ENCODE measurements around the gene UCHL5. TPM values are rescaled to one million over a fixed set of nuclear protein-coding genes. Genes with fewer than 3 reads are reported as not detected.

The UCHL5 gene, protein sequence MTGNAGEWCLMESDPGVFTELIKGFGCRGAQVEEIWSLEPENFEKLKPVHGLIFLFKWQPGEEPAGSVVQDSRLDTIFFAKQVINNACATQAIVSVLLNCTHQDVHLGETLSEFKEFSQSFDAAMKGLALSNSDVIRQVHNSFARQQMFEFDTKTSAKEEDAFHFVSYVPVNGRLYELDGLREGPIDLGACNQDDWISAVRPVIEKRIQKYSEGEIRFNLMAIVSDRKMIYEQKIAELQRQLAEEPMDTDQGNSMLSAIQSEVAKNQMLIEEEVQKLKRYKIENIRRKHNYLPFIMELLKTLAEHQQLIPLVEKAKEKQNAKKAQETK
- total RNA-seq: 20.4 TPM

DNA sequence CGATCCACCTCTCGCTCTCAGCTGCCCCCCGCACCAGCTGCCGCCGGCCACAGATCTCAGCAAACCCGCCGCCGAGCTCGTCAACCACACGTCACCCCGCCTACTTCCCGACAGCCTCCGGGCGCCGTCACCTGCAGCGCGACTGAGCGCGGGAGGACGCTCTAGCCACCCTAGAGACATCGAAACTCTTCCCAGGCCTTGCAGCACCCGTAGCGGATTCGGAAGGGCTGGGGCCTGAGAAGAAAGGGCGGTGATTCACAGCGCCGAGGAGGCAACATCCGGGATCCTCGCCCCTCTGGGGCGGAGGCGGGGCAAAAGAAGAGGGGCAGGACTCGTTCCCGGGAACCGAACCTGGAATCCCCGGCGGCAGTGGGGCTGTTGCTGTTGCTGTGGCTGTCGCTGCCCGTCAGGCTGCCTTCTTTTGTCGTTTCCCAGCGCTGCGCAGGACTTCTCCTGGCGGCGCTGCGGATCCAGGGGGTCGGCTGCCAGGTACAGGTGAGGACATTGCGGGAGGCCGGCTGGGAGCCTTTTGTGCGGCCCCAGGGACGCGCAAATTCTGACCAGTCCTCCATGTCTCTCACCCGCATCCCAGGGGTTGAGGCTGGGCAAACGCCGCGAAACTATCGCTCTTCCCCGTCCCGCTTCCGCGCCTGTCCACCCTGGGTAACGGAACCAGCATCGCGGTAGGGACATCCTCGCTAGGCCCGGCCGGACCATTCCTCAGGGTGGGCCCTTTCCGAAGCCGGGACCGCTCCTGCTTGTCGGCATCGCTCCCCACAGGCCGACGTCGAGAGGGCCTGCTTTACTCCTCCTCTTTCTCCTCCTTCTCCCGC lies at the start of gene UCHL5, which contains the start of gene RO60:
Gene UCHL5 (minus strand): TSS at position 79 of the 833 bp plus-strand sequence. CDS start 100 bp downstream, outside the sequence.
Gene RO60 (plus strand): TSS at position 331 of the 833 bp plus-strand sequence. CDS start 9,443 bp downstream, outside the sequence.
- peaks cover 0 to 3% (median 0%) of the 10 kb centered on the region in 3 donors for H3K36me3 ChIP-seq (ENCODE audit: control insufficient read depth in 3 of 3, insufficient read depth in 3 of 3, low read length in 3 of 3)
- H3K9me3 ChIP-seq (ENCODE audit: control insufficient read depth in 3 of 3, low read length in 3 of 3): no peaks in the 10 kb centered on the region
- peak within 1 kb of the TSS; percentile 97 for H3K27ac ChIP-seq (ENCODE audit: low read depth, low read length)
- peak within 1 kb of the TSS; percentile 95 to 96 (median 96) for H3K4me3 ChIP-seq (ENCODE audit: low read length in 3 of 3)
- peaks cover 14 to 31% (median 26%) of the 10 kb centered on the region in 3 donors for H3K4me1 ChIP-seq (ENCODE audit: control insufficient read depth in 3 of 3, insufficient read depth in 3 of 3, low read length in 3 of 3)
- peak within 1 kb of the TSS; percentile 97 to 99 (median 99) for H3K9ac ChIP-seq (ENCODE audit: low read depth in 1 of 3, low read length in 3 of 3)
- no peaks in the 10 kb centered on the region for H3K27me3 ChIP-seq (ENCODE audit: control insufficient read depth in 3 of 3, insufficient read depth in 3 of 3, low read length in 3 of 3)

DNA sequence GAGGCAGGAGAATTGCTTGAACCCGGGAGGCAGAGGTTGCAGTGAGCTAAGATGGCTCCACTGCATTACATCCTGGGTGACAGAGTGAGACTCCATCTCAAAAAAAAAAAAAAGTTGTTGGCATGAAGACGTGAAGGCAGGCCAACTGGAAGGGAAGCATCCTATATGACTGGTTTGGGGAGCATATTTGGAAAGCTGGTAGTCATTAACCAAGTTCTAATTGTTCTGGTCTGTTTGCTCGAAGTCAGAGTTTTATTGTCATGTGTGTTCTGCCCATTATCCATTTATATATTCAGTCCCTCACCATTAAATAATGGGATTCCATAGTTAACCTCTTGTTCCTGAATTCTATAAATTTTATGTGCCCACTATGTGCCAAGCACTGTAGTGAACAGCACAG lies 49.3 kb upstream of the UCHL5 start:
- H3K4me1 ChIP-seq (ENCODE audit: control insufficient read depth in 3 of 3, insufficient read depth in 3 of 3, low read length in 3 of 3): peaks cover 14 to 21% (median 15%) of the 10 kb centered on the region in 3 donors
- H3K4me3 ChIP-seq (ENCODE audit: low read length in 3 of 3): no peak overlapping the region
- no peaks in the 10 kb centered on the region for H3K9me3 ChIP-seq (ENCODE audit: control insufficient read depth in 3 of 3, low read length in 3 of 3)
- no peak overlapping the region for H3K9ac ChIP-seq (ENCODE audit: low read depth in 1 of 3, low read length in 3 of 3)
- H3K27me3 ChIP-seq (ENCODE audit: control insufficient read depth in 3 of 3, insufficient read depth in 3 of 3, low read length in 3 of 3): no peaks in the 10 kb centered on the region
- H3K27ac ChIP-seq (ENCODE audit: low read depth, low read length): no peak overlapping the region
- no peaks in the 10 kb centered on the region for H3K36me3 ChIP-seq (ENCODE audit: control insufficient read depth in 3 of 3, insufficient read depth in 3 of 3, low read length in 3 of 3)

DNA sequence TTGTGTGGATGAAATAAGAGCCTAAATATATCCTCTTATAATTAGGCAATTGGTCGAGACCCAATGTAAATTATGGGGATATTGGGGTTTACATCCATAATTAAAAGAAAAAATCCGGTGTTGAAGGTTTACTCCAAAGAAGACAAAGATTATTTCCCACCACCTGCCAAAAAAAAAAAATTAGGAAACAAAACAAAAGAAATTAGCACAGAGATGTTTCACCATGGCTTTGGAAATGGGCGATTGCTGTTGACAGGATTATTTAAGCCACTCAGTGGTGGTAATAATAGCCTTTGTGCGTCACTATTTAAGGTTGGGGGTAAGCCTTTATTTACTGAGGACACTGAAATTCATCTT lies 46.6 kb upstream of the UCHL5 start:
- Histone ChIP-seq H3K4me3 (ENCODE audit: low read length in 3 of 3) (peak overlapping the region; percentile 82 to 94 (median 87)), H3K27ac (ENCODE audit: low read depth, low read length) (peak overlapping the region; percentile 93), H3K36me3 (ENCODE audit: control insufficient read depth in 3 of 3, insufficient read depth in 3 of 3, low read length in 3 of 3) (no peaks in the 10 kb centered on the region)

GRCh38 chr1:193104907-193105820 lies 46.0 kb upstream of the UCHL5 start, which contains the start of gene GLRX2:
Gene GLRX2, minus strand, starts transcription at chr1:193105414. Its CDS starts 32 bp downstream, at chr1:193105382.
- peaks cover 0 to 3% (median 3%) of the 10 kb centered on the region in 3 donors for H3K36me3 ChIP-seq (ENCODE audit: control insufficient read depth in 3 of 3, insufficient read depth in 3 of 3, low read length in 3 of 3)
- H3K4me3 ChIP-seq (ENCODE audit: low read length in 3 of 3): peak within 1 kb of the TSS; percentile 82 to 98 (median 87)
- no peaks in the 10 kb centered on the region for H3K27me3 ChIP-seq (ENCODE audit: control insufficient read depth in 3 of 3, insufficient read depth in 3 of 3, low read length in 3 of 3)
- H3K9ac ChIP-seq (ENCODE audit: low read depth in 1 of 3, low read length in 3 of 3): peak within 1 kb of the TSS; percentile 87 to 92 (median 91)
- H3K27ac ChIP-seq (ENCODE audit: low read depth, low read length): peak within 1 kb of the TSS; percentile 93
- no peaks in the 10 kb centered on the region for H3K9me3 ChIP-seq (ENCODE audit: control insufficient read depth in 3 of 3, low read length in 3 of 3)
- H3K4me1 ChIP-seq (ENCODE audit: control insufficient read depth in 3 of 3, insufficient read depth in 3 of 3, low read length in 3 of 3): peaks cover 16 to 18% (median 17%) of the 10 kb centered on the region in 3 donors

More for the DNA sequence above, 46.6 kb upstream of the UCHL5 start:
- Histone ChIP-seq H3K9ac (ENCODE audit: low read depth in 1 of 3, low read length in 3 of 3) (peak overlapping the region; percentile 87 to 92 (median 89)), H3K9me3 (ENCODE audit: control insufficient read depth in 3 of 3, low read length in 3 of 3) (no peaks in the 10 kb centered on the region), H3K4me1 (ENCODE audit: control insufficient read depth in 3 of 3, insufficient read depth in 3 of 3, low read length in 3 of 3) (peaks cover 16 to 18% (median 17%) of the 10 kb centered on the region in 3 donors), H3K27me3 (ENCODE audit: control insufficient read depth in 3 of 3, insufficient read depth in 3 of 3, low read length in 3 of 3) (no peaks in the 10 kb centered on the region)

DNA sequence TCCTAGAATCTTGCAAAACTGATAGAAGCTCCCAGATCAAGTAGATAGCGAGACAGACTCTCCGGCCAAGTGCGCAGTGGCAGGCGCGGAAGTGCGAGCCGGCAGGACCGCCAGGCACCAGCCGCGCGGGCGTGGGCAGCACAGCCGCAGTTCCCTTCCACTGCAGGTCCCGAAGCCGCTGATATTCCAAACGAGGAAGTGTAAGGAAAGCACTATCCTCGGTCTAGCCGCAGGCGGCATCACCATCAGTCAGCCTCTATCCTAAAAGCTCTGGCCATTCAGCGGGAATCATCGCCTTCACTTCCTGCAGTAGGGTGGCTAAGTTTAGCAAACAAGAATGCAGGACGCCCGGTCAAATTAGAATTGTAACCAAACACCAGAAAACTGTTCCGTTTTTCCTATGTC lies 45.3 kb upstream of the UCHL5 start:
- peak overlapping the region; percentile 87 to 92 (median 91) for H3K9ac ChIP-seq (ENCODE audit: low read depth in 1 of 3, low read length in 3 of 3)
- no peaks in the 10 kb centered on the region for H3K9me3 ChIP-seq (ENCODE audit: control insufficient read depth in 3 of 3, low read length in 3 of 3)
- peak overlapping the region; percentile 82 to 98 (median 87) for H3K4me3 ChIP-seq (ENCODE audit: low read length in 3 of 3)
- no peaks in the 10 kb centered on the region for H3K27me3 ChIP-seq (ENCODE audit: control insufficient read depth in 3 of 3, insufficient read depth in 3 of 3, low read length in 3 of 3)
- peak overlapping the region; percentile 93 for H3K27ac ChIP-seq (ENCODE audit: low read depth, low read length)
- H3K4me1 ChIP-seq (ENCODE audit: control insufficient read depth in 3 of 3, insufficient read depth in 3 of 3, low read length in 3 of 3): peaks cover 16 to 18% (median 17%) of the 10 kb centered on the region in 3 donors
- peaks cover 4 to 8% (median 7%) of the 10 kb centered on the region in 3 donors for H3K36me3 ChIP-seq (ENCODE audit: control insufficient read depth in 3 of 3, insufficient read depth in 3 of 3, low read length in 3 of 3)

DNA sequence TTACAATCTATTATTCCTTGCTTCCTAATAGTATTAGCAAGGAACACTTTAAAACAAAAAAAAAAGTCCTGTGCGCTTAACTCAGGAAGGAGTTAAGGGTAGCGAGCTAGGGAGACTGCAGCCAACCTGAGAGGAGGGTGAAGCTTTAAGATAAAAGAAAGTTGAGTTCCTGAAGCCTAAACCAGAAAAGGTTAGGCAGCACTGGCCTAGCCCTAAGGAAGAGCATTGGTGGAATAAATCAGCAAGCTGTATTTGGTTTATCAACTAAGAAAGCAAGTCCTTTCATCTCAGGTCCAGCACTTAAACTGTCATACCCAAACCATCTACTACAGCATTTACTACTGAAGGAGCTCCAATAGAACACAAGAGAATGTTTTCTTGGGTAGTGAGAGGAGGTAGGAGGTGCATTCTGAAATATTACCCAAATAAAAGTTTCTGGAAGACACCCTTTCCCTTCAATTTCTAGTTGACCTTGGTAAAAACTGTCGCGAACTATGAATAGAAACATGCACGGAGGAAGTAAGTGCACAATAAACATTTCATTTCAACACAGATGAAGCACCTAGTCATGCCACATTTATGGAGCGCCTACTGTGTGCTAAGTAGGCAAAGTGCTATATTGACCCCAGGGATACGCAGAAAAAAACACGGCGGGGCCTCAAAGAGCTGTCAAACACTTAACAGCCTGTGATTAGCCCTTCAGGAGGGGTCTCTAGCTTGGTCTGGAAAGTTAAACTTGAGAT lies 44.8 kb upstream of the UCHL5 start:
- H3K27ac ChIP-seq (ENCODE audit: low read depth, low read length): peak overlapping the region; percentile 93
- H3K36me3 ChIP-seq (ENCODE audit: control insufficient read depth in 3 of 3, insufficient read depth in 3 of 3, low read length in 3 of 3): peaks cover 8 to 13% (median 11%) of the 10 kb centered on the region in 3 donors
- H3K9ac ChIP-seq (ENCODE audit: low read depth in 1 of 3, low read length in 3 of 3): peak overlapping the region; percentile 87 to 92 (median 91)
- peak overlapping the region; percentile 82 to 98 (median 87) for H3K4me3 ChIP-seq (ENCODE audit: low read length in 3 of 3)
- H3K27me3 ChIP-seq (ENCODE audit: control insufficient read depth in 3 of 3, insufficient read depth in 3 of 3, low read length in 3 of 3): no peaks in the 10 kb centered on the region
- H3K4me1 ChIP-seq (ENCODE audit: control insufficient read depth in 3 of 3, insufficient read depth in 3 of 3, low read length in 3 of 3): peaks cover 16 to 18% (median 17%) of the 10 kb centered on the region in 3 donors
- no peaks in the 10 kb centered on the region for H3K9me3 ChIP-seq (ENCODE audit: control insufficient read depth in 3 of 3, low read length in 3 of 3)

- no peak overlapping the region for H3K27ac ChIP-seq (ENCODE audit: low read depth, low read length)
- no peak overlapping the region for H3K4me3 ChIP-seq (ENCODE audit: low read length in 3 of 3)
- H3K4me1 ChIP-seq (ENCODE audit: control insufficient read depth in 3 of 3, insufficient read depth in 3 of 3, low read length in 3 of 3): peaks cover 16 to 18% (median 17%) of the 10 kb centered on the region in 3 donors
- peaks cover 8 to 19% (median 13%) of the 10 kb centered on the region in 3 donors for H3K36me3 ChIP-seq (ENCODE audit: control insufficient read depth in 3 of 3, insufficient read depth in 3 of 3, low read length in 3 of 3)
- H3K27me3 ChIP-seq (ENCODE audit: control insufficient read depth in 3 of 3, insufficient read depth in 3 of 3, low read length in 3 of 3): no peaks in the 10 kb centered on the region
- H3K9me3 ChIP-seq (ENCODE audit: control insufficient read depth in 3 of 3, low read length in 3 of 3): no peaks in the 10 kb centered on the region
- no peak overlapping the region for H3K9ac ChIP-seq (ENCODE audit: low read depth in 1 of 3, low read length in 3 of 3)
Measured at GRCh38 chr1:193102662-193103061, 43.5 kb upstream of the UCHL5 start.

GRCh38 chr1:193094112-193094511 lies 35.0 kb upstream of the UCHL5 start:
- Histone ChIP-seq H3K36me3 (ENCODE audit: control insufficient read depth in 3 of 3, insufficient read depth in 3 of 3, low read length in 3 of 3) (peaks cover 0 to 27% (median 13%) of the 10 kb centered on the region in 3 donors), H3K4me3 (ENCODE audit: low read length in 3 of 3) (no peak overlapping the region), H3K27ac (ENCODE audit: low read depth, low read length) (no peak overlapping the region), H3K27me3 (ENCODE audit: control insufficient read depth in 3 of 3, insufficient read depth in 3 of 3, low read length in 3 of 3) (no peaks in the 10 kb centered on the region), H3K9ac (ENCODE audit: low read depth in 1 of 3, low read length in 3 of 3) (no peak overlapping the region), H3K9me3 (ENCODE audit: control insufficient read depth in 3 of 3, low read length in 3 of 3) (no peaks in the 10 kb centered on the region), H3K4me1 (ENCODE audit: control insufficient read depth in 3 of 3, insufficient read depth in 3 of 3, low read length in 3 of 3) (no peaks in the 10 kb centered on the region)
